Naive thymus-derived CD8-positive, alpha-beta T cell (primary cell): ENCODE results near the gene KLRC4. TPM values are rescaled to one million over a fixed set of nuclear protein-coding genes. Genes with fewer than 3 reads are reported as not detected.

ENCODE experiments used
- ATAC-seq, 2 donors: fragments of 150-1000 bp; cut with Tn5 transposase in 1 of 2; sonication (Bioruptor Pico), chemical (Tn5 transposase) in 1 of 2; 1 replicate in 1 of 2; 2 replicates in 1 of 2; pipeline ENCODE4 v1.10.0; 2021; ENCODE audit warnings: mild to moderate bottlenecking in 2 of 2, moderate library complexity in 2 of 2
- POLR2A ChIA-PET: fragments of 350-600 bp; sonication (Branson Sonifier 250); formaldehyde crosslinking; loops from one replicate; lab custom pipeline; 2021; ENCODE audit warnings: antibody characterized with exemption; lab: Charles Lee
- DNase-seq, 10 donors: peaks; one replicate each; pipeline versions ENCODE4 v3.0.0 to v3.0.0-alpha.2; 2020 to 2022
- H3K27ac Mint-ChIP-seq, 10 donors: one replicate each; pipeline ENCODE4 v1.8.0; 2020 to 2022; ENCODE audit warnings: mild to moderate bottlenecking in 10 of 10, mixed read lengths in 10 of 10, moderate library complexity in 4 of 10, inconsistent platforms in 1 of 10
- H3K27me3 Mint-ChIP-seq, 5 donors: one replicate each; pipeline ENCODE4 v1.8.0; 2021 to 2022; ENCODE audit warnings: mixed read lengths in 5 of 5
- H3K36me3 Mint-ChIP-seq, 3 donors: one replicate each; pipeline ENCODE4 v1.8.0; 2020 to 2022; ENCODE audit warnings: mixed read lengths in 3 of 3, mild to moderate bottlenecking in 2 of 3, inconsistent platforms in 1 of 3
- H3K4me1 Mint-ChIP-seq, 4 donors: one replicate each; pipeline ENCODE4 v1.8.0; 2021 to 2022; ENCODE audit warnings: mixed read lengths in 4 of 4
- H3K4me3 Mint-ChIP-seq, 10 donors: one replicate each; pipeline ENCODE4 v1.8.0; 2020 to 2022; ENCODE audit warnings: mild to moderate bottlenecking in 10 of 10, mixed read lengths in 10 of 10, moderate library complexity in 6 of 10, inconsistent platforms in 1 of 10
- H3K9me3 Mint-ChIP-seq, 9 donors: one replicate each; pipeline ENCODE4 v1.8.0; 2020 to 2022; ENCODE audit warnings: mixed read lengths in 9 of 9, mild to moderate bottlenecking in 3 of 9, inconsistent platforms in 1 of 9, moderate library complexity in 1 of 9
- polyA plus RNA-seq, 3 donors: library from polyadenylated mRNA; unstranded; fragments of 300-500 nt; fragmentation: Illumina TruSeq; gene quantifications; one replicate each; pipeline ENCODE4 v1.2.3, GENCODE V29; 2021
- total RNA-seq, 8 experiments: library from RNA in 2 of 8; stranded (reverse) in 2 of 8; gene quantifications; one replicate each; pipeline ENCODE4 v1.2.3 and lab custom pipeline; 2021 to 2026

KLRC4 gene
- total and polyA plus RNA-seq, 5 experiments from 2014 or later = 1.3 to 57.6 (median 31.8) TPM

DNA sequence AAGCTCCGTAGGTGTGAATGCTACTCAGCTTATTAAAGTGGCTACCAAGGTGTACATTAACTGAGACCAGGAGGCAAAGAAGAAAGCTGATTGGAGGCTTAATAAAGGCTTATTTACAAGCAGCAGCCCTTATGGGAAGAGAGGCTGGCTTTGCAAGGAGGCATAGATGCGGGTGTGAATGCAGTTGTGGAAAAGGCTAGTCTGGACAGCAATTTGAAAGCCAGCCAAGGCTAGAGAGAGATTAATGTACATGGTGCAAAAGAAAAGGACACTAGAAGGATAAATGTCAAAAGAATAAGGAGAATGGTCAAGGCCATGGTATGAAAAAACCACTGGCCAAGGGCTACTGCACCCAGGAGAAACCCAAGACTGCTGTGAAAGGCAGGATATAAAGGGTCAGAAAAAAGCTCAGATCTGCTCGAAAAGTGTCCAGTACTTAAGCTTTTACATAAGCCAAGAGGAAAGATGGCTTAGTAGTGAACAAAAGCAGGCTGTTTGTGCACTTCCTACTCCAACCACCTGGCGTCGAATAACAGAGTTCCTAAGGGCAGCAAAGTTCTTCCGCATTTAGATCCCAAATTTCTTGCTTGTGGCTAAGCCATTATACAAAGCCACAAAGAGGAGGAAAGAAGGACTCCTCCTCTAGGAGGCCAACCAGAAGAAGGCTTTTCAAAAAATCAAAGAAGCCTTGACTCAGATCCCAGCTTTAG is 43.7 kb downstream of the KLRC4 start:
- no peak overlapping the region for H3K4me3 Mint-ChIP-seq
- H3K4me1 Mint-ChIP-seq = peaks cover 15 to 41% (median 36%) of the 10 kb centered on the region in 4 donors
- H3K36me3 Mint-ChIP-seq = peaks cover 17 to 41% (median 28%) of the 10 kb centered on the region in 3 donors
- no peak overlapping the region for H3K27ac Mint-ChIP-seq
- H3K27me3 Mint-ChIP-seq = no peaks in the 10 kb centered on the region
- H3K9me3 Mint-ChIP-seq = peaks cover 0 to 11% (median 2%) of the 10 kb centered on the region in 9 donors
- DNase-seq = no peak
- no peak for ATAC-seq
- POLR2A ChIA-PET = interaction anchor here (0.6 to 5.2 kb wide), 19 partner anchors 8 to 357 kb away, joined by 3 to 57 read pairs (median 7); partner anchors contain the start of genes KLRC4 and YBX3

GRCh38 chr12:10364815-10365622 is 44.5 kb downstream of the KLRC4 start:
- POLR2A ChIA-PET = interaction anchor here (0.6 to 5.2 kb wide), 13 partner anchors 9 to 358 kb away, joined by 3 to 57 read pairs (median 10); no protein-coding TSS in a partner anchor
- ATAC-seq (peak; percentile 57 to 67), DNase-seq (peak; percentile 29 to 87 (median 72))
- Mint-ChIP-seq H3K36me3 (peaks cover 13 to 36% (median 26%) of the 10 kb centered on the region in 3 donors), H3K9me3 (peaks cover 0 to 12% (median 2%) of the 10 kb centered on the region in 9 donors), H3K4me1 (peaks cover 7 to 41% (median 34%) of the 10 kb centered on the region in 4 donors), H3K27ac (no peak overlapping the region), H3K27me3 (no peaks in the 10 kb centered on the region), H3K4me3 (no peak overlapping the region)

DNA sequence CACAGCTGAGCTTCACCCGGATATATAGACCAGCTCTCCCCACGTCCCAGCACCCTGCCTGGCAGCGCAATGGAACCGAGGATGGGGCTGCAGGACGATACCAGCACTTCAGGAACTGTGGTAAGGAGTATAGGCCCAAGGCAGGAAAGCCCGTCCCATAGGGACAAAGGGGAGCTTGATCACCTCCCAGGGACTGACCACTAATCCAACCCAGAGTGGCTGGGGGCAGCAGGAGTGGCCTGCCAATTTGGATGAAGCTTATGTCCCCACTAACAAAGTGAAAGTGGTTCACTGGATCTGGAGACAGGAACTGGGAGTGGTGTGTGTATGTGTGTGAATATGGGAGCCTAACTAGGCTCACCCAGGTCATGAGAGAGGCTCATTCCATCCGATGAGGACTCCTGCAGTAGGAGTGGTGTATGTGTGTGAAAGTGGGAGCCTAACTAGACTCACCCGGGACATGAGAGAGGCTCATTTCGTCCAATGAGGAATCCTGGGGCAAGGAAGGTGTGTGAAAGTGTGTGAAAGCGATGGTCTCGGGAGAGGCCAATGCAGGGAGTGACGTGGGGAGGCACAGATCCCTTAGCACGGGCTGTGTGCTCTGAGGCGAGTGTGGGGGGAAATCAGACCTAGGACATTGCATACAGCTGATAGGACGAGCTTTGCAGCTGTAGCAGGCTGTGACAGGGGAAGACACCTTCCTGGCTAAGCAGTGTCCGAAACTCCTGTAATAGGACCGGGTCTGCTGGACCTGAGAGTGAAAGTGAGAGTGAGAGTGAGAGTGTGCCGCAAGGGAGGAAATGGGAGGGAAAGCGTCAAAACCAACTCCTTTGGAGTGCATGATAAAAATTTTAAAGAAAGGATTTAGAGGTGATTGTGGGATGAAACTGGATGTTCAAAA is 45.4 kb downstream of the KLRC4 start:
- POLR2A ChIA-PET = interaction anchor here (0.6 to 5.2 kb wide), 11 partner anchors 8 to 358 kb away, joined by 3 to 57 read pairs (median 11); no protein-coding TSS in a partner anchor
- Mint-ChIP-seq H3K27ac (no peak overlapping the region), H3K4me3 (no peak overlapping the region), H3K27me3 (no peaks in the 10 kb centered on the region), H3K4me1 (peaks cover 0 to 42% (median 33%) of the 10 kb centered on the region in 4 donors), H3K9me3 (peaks cover 0 to 12% (median 3%) of the 10 kb centered on the region in 9 donors), H3K36me3 (peaks cover 13 to 33% (median 30%) of the 10 kb centered on the region in 3 donors)
- DNase-seq = peak in 2 of 10 donors; percentile 45 to 48
- peak; percentile 45 to 49 for ATAC-seq

GRCh38 chr12:10363658-10363913 is 46.0 kb downstream of the KLRC4 start:
- POLR2A ChIA-PET = interaction anchor here (0.6 to 5.2 kb wide), 8 partner anchors 8 to 196 kb away, joined by 3 to 57 read pairs (median 21); no protein-coding TSS in a partner anchor
- peaks cover 0 to 12% (median 4%) of the 10 kb centered on the region in 9 donors for H3K9me3 Mint-ChIP-seq
- H3K27ac Mint-ChIP-seq = no peak overlapping the region
- DNase-seq (no peak), ATAC-seq (no peak)
- no peak overlapping the region for H3K4me3 Mint-ChIP-seq
- no peaks in the 10 kb centered on the region for H3K27me3 Mint-ChIP-seq
- H3K4me1 Mint-ChIP-seq = peaks cover 0 to 45% (median 32%) of the 10 kb centered on the region in 4 donors
- H3K36me3 Mint-ChIP-seq = peaks cover 17 to 35% (median 33%) of the 10 kb centered on the region in 3 donors

DNA sequence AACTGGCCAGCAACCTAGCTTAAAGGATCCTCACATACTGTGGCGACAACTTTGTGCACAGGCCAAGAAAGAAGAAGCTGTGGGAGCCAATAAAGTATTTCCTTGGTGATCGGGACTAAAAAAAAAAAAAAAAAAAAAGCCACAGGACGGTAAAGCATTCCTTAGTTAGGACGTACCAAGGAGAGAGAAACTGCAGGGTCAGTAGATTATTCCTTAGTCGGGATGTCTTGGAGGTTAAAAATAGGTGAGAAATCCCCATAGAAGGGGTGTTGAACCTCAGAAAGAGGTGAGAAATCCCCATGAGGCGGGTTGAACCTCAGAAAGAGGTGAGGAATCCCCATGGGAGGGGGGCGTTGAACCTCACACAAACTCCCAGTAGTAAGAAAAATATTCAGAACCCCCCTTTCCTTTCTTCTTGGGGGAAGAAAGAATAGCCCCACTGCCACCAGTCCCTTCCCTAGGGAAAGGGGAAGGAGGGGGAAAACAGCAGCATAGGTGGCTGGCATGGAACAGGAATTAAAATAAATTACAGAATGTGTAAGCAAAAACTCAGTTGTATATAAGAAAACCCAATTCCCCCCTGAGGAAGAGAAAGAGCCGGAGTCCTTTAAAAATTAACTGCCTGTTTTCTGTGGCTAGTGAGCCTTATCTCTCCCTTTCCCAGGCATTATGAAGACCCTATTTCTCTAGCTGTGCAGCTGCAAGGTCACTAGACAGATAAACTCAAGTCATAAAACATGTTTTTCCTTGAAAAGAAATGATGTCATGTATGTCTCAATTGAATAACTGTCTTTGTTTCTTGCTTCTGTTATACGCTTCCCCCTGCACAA is 46.5 kb downstream of the KLRC4 start:
- DNase-seq = peak in 2 of 10 donors; percentile 34 to 38
- Mint-ChIP-seq H3K27ac (no peak overlapping the region), H3K27me3 (no peaks in the 10 kb centered on the region), H3K9me3 (peaks cover 0 to 12% (median 2%) of the 10 kb centered on the region in 9 donors), H3K4me3 (no peak overlapping the region), H3K36me3 (peaks cover 14 to 33% (median 30%) of the 10 kb centered on the region in 3 donors), H3K4me1 (peaks cover 0 to 40% (median 28%) of the 10 kb centered on the region in 4 donors)
- POLR2A ChIA-PET = interaction anchor here (0.7 to 5.2 kb wide), 8 partner anchors 11 to 197 kb away, joined by 3 to 57 read pairs (median 21); no protein-coding TSS in a partner anchor
- ATAC-seq = no peak

DNA sequence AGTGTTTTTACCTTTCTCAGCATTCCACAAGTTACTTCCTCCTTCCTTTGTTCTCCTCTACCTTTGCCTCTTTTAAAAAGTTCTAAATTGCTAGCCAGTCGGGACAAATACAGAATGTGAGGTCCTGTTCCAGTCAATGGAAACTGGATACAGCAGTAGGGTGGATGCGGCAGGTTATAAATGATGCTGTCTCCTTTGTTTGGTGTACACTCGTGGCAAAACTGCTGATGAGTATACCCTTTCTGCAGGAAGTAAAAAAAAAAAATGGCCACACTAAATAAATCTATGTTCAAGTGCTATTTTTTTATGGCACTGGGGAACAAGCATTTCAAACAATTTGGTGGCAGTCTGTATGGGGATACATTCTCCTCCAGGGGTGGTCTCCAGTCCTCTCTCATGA is 47.2 kb downstream of the KLRC4 start:
- Mint-ChIP-seq H3K36me3 (peaks cover 9 to 33% (median 30%) of the 10 kb centered on the region in 3 donors), H3K27ac (no peak overlapping the region), H3K4me1 (peaks cover 0 to 34% (median 27%) of the 10 kb centered on the region in 4 donors), H3K4me3 (peak overlapping the region in 1 of 10 donors; percentile 44), H3K27me3 (no peaks in the 10 kb centered on the region), H3K9me3 (peaks cover 0 to 12% (median 6%) of the 10 kb centered on the region in 9 donors)
- POLR2A ChIA-PET = no interaction called here
- no peak for DNase-seq
- no peak for ATAC-seq

DNA sequence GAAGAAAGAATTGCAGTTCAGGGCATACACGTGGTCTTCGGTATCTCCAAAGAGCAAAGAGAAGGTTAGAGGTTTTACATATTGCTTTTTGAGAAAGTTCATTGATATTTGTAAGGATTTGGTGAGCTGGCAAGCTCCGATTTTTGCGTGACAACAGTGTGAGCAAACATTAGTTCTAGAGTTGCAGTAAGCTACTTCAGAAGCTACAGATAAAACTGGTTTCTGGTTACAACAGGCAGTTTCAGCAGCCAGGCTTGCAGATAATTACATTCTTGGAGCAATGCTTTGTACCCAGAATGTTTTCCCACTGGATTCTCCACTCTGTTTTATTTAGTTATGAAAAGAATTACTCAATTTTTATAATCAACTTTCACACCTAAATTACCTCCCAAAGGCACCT is 47.9 kb downstream of the KLRC4 start:
- Mint-ChIP-seq H3K4me3 (peak overlapping the region; percentile 2 to 62 (median 49)), H3K27ac (peak overlapping the region in 8 of 10 donors; percentile 9 to 86 (median 83)), H3K9me3 (peaks cover 0 to 12% (median 4%) of the 10 kb centered on the region in 9 donors), H3K36me3 (peaks cover 5 to 33% (median 27%) of the 10 kb centered on the region in 3 donors), H3K4me1 (peaks cover 0 to 34% (median 25%) of the 10 kb centered on the region in 4 donors), H3K27me3 (no peaks in the 10 kb centered on the region)
- ATAC-seq = no peak
- POLR2A ChIA-PET = interaction anchor here (0.5 to 1.3 kb wide), 3 partner anchors 25 to 197 kb away, joined by 3 to 4 read pairs (median 3); no protein-coding TSS in a partner anchor
- no peak for DNase-seq

DNA sequence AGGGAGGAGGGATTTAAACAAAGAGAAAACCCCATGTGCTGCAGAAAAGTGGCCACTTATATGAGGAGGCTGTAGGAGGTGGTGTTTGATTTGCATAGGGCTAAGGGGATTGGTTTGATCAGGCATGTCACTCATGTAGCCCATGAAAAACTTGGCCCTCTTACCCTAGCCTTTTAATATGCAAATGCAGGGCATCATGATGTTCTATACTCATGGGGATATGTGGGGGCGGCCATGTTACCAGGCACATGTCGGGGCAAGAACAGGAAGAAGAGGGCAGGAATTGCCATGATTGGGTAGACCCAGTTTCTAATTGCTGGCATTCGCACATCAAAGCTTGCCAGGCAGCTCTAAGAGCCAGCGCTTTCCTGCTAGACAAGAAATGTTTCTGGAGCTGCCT is 48.5 kb downstream of the KLRC4 start:
- ATAC-seq = peak in 1 of 2 donors; percentile 45
- H3K27me3 Mint-ChIP-seq = no peaks in the 10 kb centered on the region
- peak overlapping the region in 7 of 10 donors; percentile 2 to 62 (median 38) for H3K4me3 Mint-ChIP-seq
- peak in 1 of 10 donors; percentile 29 for DNase-seq
- POLR2A ChIA-PET = interaction anchor here (1.0 to 1.3 kb wide), 2 partner anchors 31 to 197 kb away, joined by 3 to 4 read pairs; no protein-coding TSS in a partner anchor
- peak overlapping the region in 7 of 10 donors; percentile 58 to 86 (median 83) for H3K27ac Mint-ChIP-seq
- peaks cover 5 to 34% (median 29%) of the 10 kb centered on the region in 3 donors for H3K36me3 Mint-ChIP-seq
- H3K9me3 Mint-ChIP-seq = peaks cover 0 to 12% (median 4%) of the 10 kb centered on the region in 9 donors
- H3K4me1 Mint-ChIP-seq = peaks cover 0 to 34% (median 24%) of the 10 kb centered on the region in 4 donors

DNA sequence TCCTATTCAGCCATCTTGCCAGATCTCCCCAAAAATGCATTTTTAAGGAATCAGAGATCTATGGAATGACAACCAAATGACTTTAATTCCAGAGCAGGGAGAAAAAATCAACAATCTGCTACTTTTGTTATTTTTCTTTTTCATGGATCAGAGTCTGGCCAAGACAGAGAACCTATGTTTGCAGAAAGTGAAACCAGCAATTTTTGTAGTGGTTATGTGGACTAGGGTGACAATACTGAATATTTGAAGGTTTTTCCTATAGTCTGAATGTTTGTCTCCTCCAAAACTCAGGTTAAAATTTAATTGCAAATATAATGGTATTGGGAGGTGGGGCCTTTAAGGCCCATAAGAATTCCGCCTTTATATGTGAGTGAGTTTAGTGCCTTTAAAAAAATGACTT is 50.6 kb downstream of the KLRC4 start:
- H3K4me3 Mint-ChIP-seq = peak overlapping the region in 5 of 10 donors; percentile 1 to 38 (median 14)
- DNase-seq (no peak), ATAC-seq (no peak)
- peaks cover 0 to 37% (median 26%) of the 10 kb centered on the region in 4 donors for H3K4me1 Mint-ChIP-seq
- peak overlapping the region in 9 of 10 donors; percentile 15 to 73 (median 65) for H3K27ac Mint-ChIP-seq
- H3K9me3 Mint-ChIP-seq = peaks cover 0 to 13% (median 6%) of the 10 kb centered on the region in 9 donors
- POLR2A ChIA-PET = no interaction called here
- peaks cover 5 to 34% (median 31%) of the 10 kb centered on the region in 3 donors for H3K36me3 Mint-ChIP-seq
- no peaks in the 10 kb centered on the region for H3K27me3 Mint-ChIP-seq

- no peak for DNase-seq
- no peak for ATAC-seq
- Mint-ChIP-seq H3K36me3 (peaks cover 5 to 34% (median 31%) of the 10 kb centered on the region in 3 donors), H3K27me3 (no peaks in the 10 kb centered on the region), H3K9me3 (peaks cover 0 to 13% (median 6%) of the 10 kb centered on the region in 9 donors), H3K27ac (peak overlapping the region in 3 of 10 donors; percentile 31 to 51 (median 36)), H3K4me3 (no peak overlapping the region), H3K4me1 (peaks cover 0 to 37% (median 26%) of the 10 kb centered on the region in 4 donors)
- POLR2A ChIA-PET = no interaction called here
Observed at GRCh38 chr12:10358131-10358530, 51.4 kb downstream of the KLRC4 start.
